ENCODE measurements around the gene CYTL1. TPM values are rescaled to one million over a fixed set of nuclear protein-coding genes. Genes with fewer than 3 reads are reported as not detected.

Gene CYTL1
- total RNA-seq, 1 donor: 1.3 TPM

DNA sequence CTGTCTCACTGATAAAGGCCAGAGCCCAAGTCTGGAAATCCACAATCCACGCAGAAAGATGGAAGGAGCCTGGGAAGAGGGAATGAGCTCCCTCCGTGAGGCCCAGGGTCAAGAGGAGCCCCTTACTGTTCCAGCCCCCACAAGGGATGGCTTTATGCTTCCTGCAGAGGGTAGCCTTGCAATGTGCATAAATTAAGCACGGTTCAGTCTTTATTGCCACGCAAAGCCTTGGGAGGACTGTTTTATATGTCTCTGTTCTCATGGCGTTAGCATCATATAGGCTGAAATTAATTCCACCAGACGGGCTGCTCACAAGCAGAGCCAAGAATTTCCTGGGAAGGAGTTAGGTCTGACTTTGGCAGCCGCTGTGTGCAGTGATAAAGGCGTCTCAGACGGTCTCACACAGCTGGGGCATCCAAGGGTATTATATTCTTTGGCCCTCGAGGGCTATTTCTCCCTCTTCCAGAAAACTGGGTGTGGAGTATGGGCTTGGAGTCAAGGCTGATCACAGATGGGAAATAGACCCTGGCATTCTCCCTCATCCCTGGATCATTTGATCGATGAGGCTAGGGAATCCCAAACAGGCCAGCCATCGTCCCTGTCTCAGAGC lies 38.5 kb downstream of the CYTL1 start:
- no peak for DNase-seq (ENCODE audit: low read depth)

DNA sequence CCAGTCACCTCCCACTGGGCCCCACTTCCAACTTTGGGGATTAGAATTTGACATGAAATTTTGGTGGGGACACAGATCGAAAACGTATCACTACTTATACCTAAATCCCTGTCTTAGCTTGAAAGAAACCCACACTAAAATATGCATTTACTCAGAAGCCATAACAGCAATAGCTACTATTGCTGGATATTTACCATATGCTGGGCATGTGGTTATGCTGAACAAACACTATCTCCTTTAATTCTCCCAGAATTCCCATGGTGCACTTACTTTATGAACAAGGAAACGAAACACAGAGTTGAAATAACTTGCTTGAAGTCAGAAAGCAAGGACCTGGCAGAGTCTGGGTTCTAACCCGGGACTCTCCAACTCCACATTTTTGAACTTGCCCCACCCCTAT lies 39.3 kb downstream of the CYTL1 start:
- TF ChIP-seq, protein P1, sequence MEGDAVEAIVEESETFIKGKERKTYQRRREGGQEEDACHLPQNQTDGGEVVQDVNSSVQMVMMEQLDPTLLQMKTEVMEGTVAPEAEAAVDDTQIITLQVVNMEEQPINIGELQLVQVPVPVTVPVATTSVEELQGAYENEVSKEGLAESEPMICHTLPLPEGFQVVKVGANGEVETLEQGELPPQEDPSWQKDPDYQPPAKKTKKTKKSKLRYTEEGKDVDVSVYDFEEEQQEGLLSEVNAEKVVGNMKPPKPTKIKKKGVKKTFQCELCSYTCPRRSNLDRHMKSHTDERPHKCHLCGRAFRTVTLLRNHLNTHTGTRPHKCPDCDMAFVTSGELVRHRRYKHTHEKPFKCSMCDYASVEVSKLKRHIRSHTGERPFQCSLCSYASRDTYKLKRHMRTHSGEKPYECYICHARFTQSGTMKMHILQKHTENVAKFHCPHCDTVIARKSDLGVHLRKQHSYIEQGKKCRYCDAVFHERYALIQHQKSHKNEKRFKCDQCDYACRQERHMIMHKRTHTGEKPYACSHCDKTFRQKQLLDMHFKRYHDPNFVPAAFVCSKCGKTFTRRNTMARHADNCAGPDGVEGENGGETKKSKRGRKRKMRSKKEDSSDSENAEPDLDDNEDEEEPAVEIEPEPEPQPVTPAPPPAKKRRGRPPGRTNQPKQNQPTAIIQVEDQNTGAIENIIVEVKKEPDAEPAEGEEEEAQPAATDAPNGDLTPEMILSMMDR (IDR thresholded peaks at IDR 0.05; ENCODE audit: insufficient read depth, low read depth, low read length): no peak
- no peak overlapping the region for H3K4me3 ChIP-seq (ENCODE audit: low read depth, low read length)
- no peak for DNase-seq (ENCODE audit: low read depth)

More for the DNA sequence above, 38.5 kb downstream of the CYTL1 start:
- TF ChIP-seq, protein P1 (IDR thresholded peaks at IDR 0.05; ENCODE audit: insufficient read depth, low read depth, low read length): no peak
- H3K4me3 ChIP-seq (ENCODE audit: low read depth, low read length): no peak overlapping the region

DNA sequence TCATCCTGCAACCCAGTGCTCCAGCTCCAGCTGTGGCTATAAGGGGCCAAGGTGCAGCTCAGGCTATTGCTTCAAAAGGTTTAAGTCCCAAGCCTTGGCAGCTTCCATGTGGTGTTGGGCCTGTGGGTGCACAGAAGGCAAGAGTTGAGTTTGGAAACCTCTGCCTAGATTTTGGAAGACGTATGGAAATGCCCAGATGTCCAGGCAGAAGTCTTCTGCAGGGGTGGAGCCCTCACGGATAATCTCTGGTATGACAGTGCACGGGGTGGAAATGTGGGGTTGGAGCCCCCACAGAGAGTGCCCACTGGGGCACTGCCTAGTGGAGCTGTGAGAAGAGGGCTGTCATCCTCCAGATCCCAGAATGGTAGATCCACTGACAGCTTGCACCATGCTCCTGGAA lies 44.5 kb downstream of the CYTL1 start:
- TF ChIP-seq, protein P1 (IDR thresholded peaks at IDR 0.05; ENCODE audit: insufficient read depth, low read depth, low read length): no peak
- H3K4me3 ChIP-seq (ENCODE audit: low read depth, low read length): no peak overlapping the region
- DNase-seq (ENCODE audit: low read depth): no peak

DNA sequence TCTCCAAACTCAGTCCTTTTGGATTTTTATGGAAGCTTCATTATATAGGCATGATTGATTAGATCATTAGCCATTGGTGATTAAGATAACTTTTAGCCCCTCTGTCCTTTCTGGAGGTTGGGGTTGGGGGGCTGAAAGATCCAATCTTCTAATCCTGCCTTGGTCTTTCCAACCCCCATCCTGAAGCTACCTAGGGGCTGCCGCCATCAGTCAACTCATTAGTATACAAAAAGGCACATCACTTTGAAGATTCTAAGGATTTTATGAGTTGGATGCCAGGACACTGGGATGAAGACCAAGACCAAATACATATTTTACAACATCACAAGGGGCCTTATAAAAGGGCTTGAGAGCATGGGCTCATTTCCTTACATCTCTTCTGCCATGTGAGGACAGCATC lies 47.5 kb downstream of the CYTL1 start:
- no peak overlapping the region for H3K4me3 ChIP-seq (ENCODE audit: low read depth, low read length)
- TF ChIP-seq, protein P1 (IDR thresholded peaks at IDR 0.05; ENCODE audit: insufficient read depth, low read depth, low read length): no peak
- no peak for DNase-seq (ENCODE audit: low read depth)

DNA sequence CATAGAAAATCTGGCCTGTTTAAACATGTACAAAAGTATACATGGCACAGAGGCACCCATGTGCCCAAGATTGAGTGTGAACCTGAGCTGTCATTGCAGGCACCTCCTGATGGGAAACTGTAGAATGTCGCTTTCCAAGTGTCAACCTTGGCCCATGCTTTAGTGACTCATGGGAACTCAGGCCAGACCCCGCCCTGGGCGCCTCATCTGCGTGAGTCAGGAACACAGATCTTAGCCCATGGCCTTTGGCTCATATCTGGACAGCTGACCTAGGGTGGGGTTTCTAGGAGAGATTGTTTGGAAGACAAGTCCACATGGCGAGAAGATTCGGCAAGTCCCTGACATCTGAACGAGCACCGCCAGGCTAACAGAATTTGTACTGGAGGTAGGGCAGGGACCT lies 50.0 kb downstream of the CYTL1 start:
- H3K4me3 ChIP-seq (ENCODE audit: low read depth, low read length): no peak overlapping the region
- TF ChIP-seq, protein P1 (IDR thresholded peaks at IDR 0.05; ENCODE audit: insufficient read depth, low read depth, low read length): no peak
- DNase-seq (ENCODE audit: low read depth): peak; percentile 12

DNA sequence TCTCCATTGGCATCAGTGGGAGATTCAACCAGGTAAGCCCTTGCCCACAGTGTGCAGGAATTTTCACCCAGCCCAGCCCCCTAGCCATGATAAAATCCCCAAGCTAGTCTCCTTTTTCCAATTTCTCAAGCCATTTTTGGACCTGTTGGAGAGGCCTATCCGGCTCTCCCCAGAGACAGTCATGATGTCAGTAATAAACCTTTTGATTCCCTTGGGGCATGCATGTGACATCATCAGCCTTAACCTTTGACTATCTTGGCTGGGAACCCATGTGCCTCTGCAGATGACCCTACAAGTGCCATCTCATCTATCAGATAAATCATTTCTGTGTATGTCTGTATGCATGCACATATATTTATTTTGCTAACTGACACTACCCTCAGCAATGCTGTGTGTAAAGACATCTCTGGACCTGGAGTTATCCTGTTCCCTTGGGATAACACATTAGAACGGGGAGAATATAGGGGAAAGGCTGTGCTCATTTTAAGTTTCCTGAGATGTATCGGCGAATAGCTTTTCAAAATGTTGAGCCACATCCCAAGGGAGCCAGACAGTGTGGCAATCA lies 51.0 kb downstream of the CYTL1 start:
- no peak for DNase-seq (ENCODE audit: low read depth)
- no peak overlapping the region for H3K4me3 ChIP-seq (ENCODE audit: low read depth, low read length)
- TF ChIP-seq, protein P1 (IDR thresholded peaks at IDR 0.05; ENCODE audit: insufficient read depth, low read depth, low read length): no peak

Other genes with a start within 250 kb of the CYTL1 start
- 3.2 and 4.3 TPM in 2 replicates for gene MSX1, start 159.8 kb downstream of the CYTL1 start, total RNA-seq
- gene STK32B, start 32.0 kb upstream of the CYTL1 start, total RNA-seq: 1.3 and 2.6 TPM in 2 replicates

Data from fibroblast of villous mesenchyme (primary cell).